Middle frontal gyrus (tissue), 1 donor: ENCODE data around the gene HOXA1.
"Not testable (repeated sequence)": the region's sequence is repeated elsewhere in the genome, so short reads cannot be mapped to it uniquely, and the experiment has no call there.

Experiments
- DNase-seq: peaks from one replicate; pipeline ENCODE4 v3.0.0-alpha.2; 2015; ENCODE audit warnings: low spot score; ENCODE audit errors: extremely low spot score

HOXA1 gene

GRCh38 chr7:27046854-27047549, 48.8 kb downstream of the HOXA1 start:
- no peak for DNase-seq

- DNase-seq, result not testable (repeated sequence)
Observed at GRCh38 chr7:27045972-27046371, 49.8 kb downstream of the HOXA1 start.

DNA sequence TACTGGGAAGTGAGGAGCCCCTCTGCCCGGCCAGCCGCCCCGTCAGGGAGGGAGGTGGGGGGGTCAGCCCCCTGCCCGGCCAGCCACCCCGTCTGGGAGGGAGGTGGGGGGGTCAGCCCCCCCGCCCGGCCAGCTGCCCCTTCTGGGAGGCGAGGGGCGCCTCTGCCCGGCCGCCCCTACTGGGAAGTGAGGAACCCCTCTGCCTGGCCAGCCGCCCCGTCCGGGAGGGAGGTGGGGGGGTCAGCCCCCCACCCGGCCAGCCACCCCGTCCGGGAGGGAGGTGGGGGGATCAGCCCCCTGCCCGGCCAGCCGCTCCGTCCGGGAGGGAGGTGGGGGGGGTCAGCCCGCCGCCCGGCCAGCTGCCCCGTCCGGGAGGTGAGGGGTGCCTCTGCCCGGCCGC, 50.7 kb downstream of the HOXA1 start:
- not testable (repeated sequence) for DNase-seq
